ENCODE measurements around the gene UACA.
"Not testable (repeated sequence)": the region's sequence is repeated elsewhere in the genome, so short reads cannot be mapped to it uniquely, and the experiment has no call there.

Gene UACA

DNA sequence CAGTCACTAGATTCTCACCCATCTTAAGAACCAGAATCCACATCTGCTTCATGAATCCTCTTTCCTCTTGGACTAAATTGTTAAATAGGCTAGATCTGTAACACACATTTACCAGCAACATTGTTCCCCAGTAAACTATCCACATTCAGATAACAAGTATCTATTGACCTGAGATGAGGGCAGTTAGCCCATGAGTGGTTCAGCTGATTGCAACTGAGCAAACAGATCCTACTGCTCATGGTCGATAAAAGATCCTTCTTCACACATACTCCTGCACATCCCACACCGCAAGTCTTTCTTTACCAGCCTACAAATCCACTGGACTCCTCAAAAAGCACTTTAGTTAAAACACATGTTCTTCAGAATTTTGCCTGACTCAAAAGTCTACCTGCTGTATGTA, 59.2 kb downstream of the UACA start:
- no peak for DNase-seq

DNA sequence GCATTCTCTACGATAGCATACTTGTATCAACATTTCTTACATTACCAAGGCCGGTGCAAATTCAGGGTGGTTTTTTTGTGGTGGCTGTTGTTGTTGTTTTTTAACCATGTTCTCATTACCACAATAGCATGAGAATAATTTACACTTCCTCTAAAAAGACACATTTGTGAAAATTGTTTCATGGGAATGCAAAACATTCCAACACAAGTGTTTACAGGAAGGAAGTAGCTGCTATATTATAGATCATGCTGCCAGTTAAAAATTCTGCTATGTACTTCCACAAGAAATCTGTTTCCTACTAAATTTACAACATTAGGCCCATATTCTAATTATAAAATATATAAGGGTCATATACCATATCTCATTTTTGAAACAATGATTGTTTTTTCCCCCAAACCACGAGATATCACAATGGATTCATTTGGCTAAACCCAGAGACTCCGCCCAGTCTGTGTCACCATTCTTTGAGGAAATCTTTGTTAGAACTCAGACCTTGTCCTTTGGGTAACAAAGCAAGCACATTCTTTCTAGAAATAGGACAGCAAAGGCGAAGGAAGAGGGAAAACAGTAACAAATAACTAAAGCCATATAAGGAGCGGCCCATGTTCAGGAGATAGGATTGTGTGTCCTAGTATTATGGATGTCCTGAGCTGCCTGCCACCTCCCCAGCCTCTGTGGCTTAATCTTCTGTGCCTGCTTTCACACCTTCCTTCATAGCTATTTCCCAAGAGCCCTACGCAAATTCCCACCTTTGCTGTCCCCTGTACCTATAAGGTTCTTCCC, 60.1 kb downstream of the UACA start:
- no peak for DNase-seq

DNA sequence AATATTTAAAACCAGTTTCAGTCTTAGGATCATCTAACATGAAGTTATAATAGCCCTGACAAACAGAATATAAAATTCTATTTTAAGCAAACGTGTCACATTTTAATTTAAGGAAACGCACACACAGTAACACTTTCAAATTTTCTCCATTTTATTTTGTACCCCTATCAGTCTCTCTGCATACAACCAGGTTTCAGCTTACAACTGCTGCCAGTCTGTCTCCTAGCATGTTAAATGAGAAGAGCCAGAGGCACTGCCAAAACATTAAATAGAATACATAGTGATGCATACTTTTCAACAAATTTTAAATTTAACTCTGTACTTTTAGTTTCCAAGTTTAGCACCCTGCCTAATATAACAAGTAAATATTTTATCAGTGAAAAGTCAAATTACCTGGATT, 60.8 kb downstream of the UACA start:
- no peak for DNase-seq

DNA sequence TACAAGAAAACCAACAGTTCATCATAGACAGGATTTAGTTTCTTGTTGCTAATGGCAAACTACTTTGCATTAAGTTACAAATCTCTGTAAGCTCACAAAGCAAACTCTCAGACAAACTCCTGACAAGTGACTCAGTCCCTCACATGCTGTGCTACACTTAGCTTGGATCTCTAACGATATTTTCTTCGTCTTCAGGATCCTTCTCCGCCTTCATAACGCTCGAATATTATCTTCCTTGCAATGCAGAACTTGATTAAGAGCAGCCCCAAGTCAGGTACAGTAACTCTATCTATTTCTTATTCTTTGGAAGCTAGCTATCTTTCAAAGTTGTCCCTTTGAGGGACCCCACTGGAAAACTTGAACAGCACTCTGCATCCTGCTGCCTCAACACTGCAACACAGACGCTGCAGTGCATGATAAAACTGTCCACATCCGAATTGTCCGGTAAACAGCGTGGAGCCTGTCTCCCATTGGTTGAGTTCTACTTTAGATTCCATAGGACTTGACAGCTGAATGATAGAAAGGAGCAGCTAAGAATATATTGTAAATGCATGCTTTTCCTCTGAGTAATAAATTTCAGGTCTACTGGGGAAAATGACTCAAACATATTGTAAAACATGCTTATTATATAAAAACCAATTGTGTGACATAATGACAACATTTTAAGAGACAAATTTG, 61.3 kb downstream of the UACA start:
- DNase-seq, result no peak

DNA sequence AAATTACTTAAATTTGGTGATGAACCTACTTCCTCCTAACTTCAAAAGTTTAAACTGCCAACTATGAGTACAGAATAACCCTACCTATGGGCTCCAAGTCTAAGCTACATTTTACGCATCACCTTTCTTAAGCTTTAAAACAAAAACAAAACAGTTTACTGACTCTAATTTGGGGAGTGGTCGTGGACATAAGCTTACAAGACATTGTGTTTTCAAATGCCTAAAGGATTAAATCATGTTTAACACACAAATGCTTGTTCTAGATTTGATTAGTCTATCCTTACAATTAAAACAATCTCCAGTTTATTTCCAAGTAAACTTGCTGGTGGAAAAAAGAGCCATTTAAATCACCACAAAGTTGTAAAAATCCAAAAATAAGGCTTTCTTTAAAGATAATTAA, 62.2 kb downstream of the UACA start:
- no peak for DNase-seq

DNA sequence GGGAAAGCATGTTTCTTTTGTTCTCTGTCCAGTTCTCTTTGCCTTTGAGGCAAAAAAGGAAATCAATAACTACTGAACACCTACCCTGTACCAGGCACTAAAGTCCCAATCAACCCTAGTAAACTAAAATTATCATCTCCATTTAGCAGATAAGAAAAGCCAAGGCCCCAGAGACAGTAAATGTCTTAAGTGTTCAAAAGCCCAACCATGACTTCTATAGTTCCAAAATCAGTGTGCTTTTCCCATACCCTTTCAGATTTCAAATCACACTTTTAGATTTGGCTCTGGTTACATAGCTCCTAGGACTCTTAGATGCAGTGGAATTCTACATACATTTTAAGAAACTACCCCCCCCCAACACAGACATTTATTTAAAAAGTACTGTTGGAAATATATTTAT, 63.5 kb downstream of the UACA start:
- DNase-seq, result no peak

DNA sequence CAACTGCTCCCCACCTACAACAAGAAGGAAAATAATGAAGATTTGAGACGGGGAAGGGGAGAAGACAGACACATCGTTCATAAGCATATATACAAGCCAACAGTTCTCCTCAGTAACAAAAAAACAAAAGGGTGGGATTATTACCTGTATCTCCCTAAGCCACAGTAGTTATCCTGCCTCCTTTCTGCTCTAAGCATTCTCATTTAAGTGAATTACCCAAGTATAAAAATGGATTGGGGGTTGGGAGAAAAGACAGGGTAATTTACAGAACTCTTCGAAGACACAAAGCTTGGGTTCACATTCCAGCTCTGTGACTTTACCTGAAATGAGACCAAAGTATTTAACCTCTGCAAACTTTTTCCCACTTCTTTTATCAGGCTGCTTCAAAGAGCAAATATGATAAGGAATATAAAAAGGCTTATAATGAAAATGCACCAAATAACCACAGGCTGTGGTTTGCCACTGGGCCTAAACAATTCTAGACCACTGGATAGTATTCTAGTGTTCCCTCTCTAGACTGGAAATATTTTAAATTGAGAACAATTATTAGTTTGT, 64.4 kb downstream of the UACA start:
- DNase-seq, result no peak

DNA sequence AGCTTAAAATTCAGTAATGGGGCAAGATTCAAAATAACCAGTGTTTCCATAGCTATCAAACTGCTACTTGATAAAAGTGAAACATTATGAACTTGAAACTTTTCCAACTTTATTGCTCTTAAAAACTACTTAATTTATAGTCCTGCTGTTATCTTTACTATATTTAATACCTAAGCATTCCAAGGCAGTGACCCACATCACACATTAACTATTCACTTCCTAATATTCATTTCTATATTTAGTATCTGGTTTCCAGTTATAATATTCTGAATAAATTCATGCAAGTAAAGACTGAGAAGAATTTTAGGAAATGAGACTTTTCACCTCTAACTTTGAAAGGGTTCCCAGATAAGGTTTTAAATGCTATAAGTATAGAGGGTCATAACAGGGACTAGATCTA, 64.9 kb downstream of the UACA start:
- DNase-seq, result no peak

DNA sequence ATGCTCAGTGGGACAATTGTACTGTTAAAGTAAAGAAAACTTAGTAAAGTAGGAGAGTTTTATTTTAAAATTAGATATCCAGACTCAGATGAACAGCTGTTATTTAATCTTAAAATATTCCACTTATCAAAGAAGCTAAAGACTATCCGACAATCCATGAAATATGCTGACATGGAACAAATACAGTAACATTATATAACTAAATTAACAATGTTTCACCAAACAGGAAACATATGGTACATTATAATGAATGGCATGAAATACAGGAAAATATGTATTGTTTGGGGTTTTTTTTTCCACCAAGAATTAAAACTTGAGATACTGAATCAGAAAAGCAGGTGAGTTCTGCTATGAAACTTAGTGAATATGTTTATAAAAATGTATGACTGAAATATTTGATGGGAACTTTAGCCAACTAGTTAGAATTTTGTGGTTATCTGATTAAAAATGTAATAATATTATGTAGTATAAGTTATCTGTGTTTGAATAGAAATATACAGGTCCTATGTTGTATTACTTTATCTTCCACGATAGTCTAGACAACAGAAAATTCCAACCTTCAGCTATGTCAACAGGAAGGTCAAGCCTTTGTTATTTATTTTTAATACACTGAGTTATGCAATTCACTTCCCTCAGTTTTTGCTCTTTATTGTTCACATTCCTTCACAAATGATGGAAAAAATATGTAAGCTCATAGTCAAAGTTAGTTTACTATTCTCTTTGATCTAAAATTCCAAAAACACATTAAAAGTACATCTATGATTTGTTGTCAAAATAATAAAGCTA, 72.7 kb downstream of the UACA start:
- DNase-seq, result no peak

DNA sequence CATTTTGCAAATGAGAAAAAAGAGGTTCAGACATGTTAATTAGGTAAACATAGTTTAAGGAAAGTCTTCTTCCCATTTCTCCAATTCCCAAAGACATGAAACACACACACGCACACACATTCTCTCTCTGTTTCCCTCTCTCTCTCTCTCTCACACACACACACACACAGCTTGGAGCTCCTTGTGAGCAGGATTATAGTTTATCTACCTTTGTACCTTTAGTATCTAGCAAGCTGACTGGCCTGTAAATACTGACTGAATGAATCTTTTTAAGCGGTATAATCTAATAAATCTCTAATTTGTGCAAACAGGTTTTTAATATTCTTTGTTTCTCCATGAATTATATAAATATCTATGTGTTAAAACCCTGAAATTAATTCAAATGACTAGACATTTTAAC, 73.3 kb downstream of the UACA start:
- no peak for DNase-seq

DNA sequence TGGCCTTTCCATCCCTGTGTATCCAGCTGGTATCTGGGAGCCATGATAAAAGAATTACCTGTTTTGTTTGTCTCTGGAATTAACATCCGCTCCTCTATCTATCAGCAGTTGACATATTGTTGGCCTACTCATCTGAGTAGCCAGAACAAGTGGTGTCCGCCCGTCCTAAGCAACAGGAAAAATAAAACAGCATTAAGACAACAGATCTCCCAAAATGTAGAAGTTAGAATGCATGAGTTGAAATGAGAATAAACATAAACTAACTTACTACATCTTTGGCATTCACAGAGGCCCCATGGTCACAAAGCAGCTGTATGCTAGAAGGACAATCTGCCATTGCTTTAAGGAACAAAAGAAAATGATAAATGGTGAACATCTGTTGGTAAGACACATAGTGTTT, 75.9 kb downstream of the UACA start:
- DNase-seq, result no peak

DNA sequence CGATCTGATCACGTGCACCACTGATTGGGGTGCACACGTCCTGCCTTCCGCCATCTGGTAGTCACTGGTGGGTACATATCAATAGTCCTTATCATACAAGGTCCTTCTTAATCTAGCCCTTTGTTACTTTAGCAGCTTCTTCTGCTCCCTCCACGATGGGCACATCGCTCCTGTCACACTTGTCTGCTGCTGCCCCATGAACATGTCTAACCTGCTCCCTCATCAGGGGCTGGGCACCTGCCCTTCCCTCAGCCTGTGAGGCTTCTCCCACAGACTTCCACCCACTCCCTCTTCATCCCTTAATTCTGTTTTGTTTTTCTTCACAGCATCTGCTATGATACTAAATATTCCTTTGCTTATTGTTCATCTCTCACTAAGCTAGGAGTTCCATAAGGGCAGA, 82.5 kb downstream of the UACA start:
- DNase-seq, result no peak

DNA sequence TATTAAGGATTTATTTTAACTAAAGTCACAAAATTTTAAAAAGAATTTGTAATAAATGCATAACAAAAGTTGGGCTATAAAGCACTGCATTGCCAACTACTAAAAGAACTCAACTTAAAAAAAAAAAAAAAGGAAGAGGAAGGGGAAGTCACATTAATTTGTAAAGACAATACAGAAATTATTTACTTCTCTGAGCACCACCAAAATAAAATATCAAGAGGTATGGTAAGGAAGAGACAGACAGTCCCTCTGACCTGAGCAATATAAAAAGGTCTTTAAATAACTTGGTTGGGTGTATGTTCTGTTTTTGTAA, 83.5 kb downstream of the UACA start:
- DNase-seq, result no peak

DNA sequence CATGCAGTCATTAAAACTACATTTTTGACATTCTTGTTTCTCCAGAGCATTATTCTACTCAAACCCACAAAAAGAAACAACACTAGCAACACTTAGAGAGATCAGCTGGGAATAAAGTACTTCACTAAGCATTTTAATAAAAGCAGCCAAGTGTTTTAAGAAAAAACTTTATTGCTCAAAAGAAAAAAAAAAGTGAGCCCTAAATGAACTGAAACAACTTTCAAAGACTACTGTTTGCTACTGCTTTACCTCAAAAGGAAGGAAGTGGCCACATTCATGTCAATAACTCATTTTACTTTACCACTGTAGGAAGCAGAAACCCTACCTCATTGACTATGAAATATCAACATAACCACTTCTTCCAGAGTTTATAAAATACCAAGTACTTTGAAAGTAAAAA, 91.3 kb downstream of the UACA start:
- DNase-seq, result no peak

DNA sequence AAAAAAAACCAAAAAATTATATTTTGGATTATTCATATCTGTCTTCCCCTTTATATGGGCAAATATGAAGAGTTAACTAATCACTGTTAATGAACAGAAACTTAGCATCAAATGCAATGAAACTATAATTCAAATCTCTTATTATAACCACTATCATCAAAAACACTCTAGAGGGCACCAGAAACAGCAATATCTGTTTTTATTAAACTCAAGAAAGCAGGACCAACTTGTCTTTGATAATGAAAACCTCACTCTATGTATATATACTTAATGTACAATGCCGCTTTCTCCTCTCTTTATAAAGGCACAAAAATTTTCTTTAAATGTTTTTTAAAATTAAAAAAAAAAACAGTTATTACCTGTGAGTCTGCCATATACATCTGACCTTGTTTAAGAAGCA, 92.7 kb downstream of the UACA start:
- DNase-seq, result no peak

DNA sequence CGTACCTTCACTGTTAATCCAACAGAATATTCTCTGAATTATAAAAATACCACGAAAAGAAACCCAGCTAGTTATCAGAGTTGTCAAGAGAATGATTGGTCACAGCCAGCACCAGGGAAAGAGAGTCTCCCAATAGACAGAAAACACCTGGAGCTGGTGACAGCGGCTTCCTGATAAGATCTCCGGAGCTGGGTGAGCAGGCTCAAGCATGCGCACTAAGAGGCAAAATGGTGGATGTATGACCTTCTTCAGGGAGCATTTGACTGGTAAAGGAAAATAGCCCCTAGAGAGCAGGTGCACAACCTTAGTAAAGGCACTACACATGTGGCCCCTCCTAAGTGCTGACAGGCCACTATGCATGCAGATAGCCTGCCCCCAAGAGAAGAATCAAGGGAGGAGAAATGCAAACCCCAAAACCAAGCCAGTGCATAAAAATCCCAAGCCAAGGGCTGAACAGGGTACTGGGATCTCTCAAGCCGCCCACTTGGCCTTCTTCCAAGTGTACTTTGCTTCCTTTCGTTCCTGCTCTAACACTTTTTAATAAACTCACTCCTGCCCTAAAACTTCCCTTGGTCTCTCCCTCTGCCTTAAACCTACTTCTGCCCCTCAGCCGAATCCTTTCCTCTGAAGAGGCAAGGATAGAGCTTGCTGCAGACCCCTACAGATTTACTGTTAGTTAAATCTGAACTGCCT, 93.2 kb downstream of the UACA start:
- DNase-seq, result no peak

DNA sequence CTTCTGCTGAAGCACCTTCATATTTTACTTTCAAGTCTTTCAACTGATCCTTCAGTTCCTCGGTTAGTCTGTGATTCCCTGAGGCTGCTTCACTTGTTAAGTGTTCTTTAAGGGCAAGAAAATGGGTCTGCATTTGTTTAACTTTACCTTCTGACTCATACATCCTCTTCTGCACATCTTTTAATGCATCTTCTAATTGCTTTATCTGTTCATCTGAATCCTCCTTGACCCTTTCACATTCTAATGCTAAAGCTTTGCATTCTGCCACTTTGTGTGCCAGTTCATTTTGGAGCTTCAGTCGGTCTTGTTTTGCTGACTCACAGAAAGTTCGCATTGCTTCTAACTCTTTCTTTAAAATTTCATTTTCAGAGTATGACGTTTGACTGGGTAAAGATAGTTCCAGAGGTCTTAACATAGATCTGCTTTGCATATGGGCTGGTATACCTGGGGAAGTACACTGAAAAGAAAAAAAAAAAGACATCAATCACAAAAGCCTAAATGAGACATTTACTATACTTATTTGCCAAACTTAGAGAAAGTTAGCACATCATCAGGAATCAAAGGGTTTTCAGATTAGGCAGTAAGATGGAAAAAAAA, 94.3 kb downstream of the UACA start:
- no peak for DNase-seq

DNA sequence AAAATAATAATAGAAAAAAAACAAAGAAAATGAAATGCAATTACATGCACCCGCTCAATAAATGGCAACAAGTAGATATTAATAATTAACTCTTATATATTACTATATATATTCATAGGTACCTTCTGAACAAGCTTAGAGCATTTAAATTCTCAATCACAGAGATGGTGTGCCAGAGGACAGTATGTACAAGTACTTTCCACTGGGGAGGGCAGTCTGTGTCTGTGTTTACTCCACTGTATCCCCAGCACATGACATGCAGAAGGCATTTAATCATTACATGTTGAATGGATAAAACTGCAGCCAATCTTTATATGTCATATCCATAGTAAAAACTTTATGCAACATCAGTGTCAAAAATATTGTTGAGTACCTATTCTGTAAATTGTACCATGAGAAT, 97.8 kb downstream of the UACA start:
- no peak for DNase-seq

DNA sequence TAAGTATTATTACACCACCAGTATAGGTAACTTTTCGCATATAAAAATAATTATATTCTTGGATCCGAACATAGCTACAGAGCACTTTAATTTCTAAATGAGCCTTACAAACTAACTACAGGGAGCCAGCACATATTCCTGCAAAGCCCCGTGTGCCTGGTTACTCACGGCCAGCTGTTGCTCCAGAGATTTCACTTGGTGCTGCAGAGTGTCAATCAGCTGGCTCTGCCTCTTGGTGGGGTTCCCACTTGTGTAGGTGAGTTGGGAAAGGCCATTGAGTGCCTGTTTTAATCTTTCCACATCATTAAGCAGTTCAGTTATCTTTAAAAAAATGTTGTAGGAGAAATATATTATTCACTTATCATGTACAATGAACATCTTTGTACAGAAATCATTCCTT, 98.9 kb downstream of the UACA start:
- no peak for DNase-seq

DNA sequence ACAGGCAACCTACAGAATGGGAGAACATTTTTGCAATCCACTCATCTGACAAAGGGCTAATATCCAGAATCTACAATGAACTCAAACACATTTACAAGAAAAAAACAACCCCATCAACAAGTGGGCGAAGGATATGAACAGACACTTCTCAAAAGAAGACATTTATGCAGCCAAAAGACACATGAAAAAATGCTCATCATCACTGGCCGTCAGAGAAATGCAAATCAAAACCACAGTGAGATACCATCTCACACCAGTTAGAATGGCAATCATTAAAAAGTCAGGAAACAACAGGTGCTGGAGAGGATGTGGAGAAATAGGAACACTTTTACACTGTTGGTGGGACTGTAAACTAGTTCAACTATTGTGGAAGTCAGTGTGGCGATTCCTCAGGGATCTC, 100.3 kb downstream of the UACA start:
- not testable (repeated sequence) for DNase-seq

DNA sequence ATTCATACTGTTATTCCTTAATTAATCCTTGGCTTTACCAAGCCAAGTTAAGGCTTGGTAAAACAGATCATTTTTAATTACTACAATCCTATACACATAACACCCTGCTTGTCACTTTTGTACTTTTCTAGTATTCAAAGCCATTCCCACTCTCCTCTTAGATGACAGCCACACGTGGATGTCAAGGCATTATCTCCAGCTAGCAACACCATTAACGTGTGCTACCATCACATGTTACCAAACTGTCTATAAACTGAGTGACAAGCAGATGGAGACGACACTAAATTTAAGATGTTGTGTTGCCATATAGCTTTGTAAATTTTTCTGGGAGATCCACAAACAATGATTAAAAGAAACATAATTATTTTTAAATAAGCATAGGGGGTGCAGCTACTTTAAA, 103.7 kb downstream of the UACA start:
- DNase-seq, result no peak

DNA sequence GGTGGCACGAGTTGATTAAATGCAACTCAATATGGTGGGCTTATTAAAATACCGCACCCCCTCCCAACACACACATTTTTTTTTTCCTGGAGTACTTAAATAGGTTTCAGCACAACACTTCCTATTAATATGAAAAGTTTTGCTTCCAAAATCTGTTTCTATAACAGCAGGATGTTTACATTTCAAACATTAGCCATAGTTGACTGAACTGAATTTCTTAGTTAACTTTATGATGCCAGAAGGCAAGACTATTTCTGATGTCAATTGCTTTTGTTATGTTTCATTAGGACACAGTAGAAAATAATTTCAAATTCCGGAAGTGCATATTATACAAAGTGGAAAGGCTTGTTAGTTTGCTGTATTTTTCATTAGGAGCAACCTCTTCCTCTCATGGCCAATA, 104.7 kb downstream of the UACA start:
- no peak for DNase-seq

DNA sequence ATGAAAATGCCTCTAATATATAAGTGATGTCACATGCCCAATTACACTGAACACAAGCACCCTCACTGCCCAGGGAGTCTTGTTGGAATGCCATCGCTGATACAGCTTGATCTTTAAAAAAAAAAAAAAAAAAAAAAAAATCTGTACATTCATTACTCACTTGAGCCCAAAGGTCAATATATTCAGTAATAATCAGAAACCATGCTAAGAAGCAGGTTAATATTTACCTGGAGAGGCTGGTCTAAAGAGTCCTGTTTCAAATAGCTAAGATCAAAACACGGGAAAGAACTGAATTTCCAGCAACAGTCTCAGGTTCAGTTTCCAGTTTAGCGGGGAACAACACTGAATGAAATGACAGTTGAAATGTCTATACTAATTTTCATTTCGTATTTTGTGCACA, 109.9 kb downstream of the UACA start:
- no peak for DNase-seq

Measured in NCI-H446 treated with DMSO at 0.1 percent for 48 hours (cell line).